Measurements from ENCODE around the gene PPFIBP2.

Gene PPFIBP2

DNA sequence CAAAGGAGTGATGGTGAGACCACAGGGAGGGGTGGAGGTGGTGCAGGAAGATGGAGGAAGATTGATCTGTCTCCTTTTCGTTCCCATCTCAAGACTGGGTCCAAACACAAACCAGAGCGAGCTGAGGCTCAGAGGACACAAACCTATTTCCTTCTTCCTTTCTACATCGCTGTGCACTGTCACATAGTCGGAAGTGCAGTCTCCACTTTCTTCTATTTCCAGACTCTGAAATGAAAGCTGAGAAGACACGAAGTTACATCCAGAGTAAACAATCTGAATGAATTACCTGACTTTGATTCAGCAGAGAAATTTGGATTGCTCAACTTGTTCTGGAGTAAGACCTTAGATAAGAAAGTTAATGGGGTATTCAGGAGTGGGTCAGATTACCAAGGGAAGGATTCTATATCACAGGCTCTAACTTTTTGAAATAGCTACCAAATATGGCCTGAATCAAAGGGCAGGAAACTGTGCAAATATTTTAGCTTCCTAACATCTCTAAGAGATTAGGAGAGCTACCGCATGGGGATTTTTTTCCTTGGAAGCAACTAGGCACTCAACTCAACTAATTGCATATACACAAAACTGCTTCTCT lies 178.1 kb downstream of the PPFIBP2 start:
- no peak for DNase-seq (ENCODE audit: low read depth in 3 of 3)

- no peak for DNase-seq (ENCODE audit: low read depth in 3 of 3)
These were observed 178.6 kb downstream of the PPFIBP2 start for GRCh38 chr11:7692426-7692825.

- DNase-seq (ENCODE audit: low read depth in 3 of 3) = no peak
These were observed 180.4 kb downstream of the PPFIBP2 start for GRCh38 chr11:7694235-7694634.

- peak in 1 of 3 experiments; percentile 5 for DNase-seq (ENCODE audit: low read depth in 3 of 3)
These were observed 182.6 kb downstream of the PPFIBP2 start for GRCh38 chr11:7696424-7696823.

Data from stimulated activated CD4-positive, alpha-beta T cell treated with anti-CD3 and anti-CD28 coated beads, TNF-alpha, amount 100 ng/mL, for 24 hours (primary cell).